Measurements from ENCODE around the gene TRAF5. TPM values are rescaled to one million over a fixed set of nuclear protein-coding genes. Genes with fewer than 3 reads are reported as not detected.
A peak's percentile ranks its signal among the peaks of the same experiment; 100 is the strongest.

The TRAF5 gene
- total and polyA plus RNA-seq, 2 of the 4 experiments (the other 2 are of a cell fraction), result 10.0 to 14.7 TPM

DNA sequence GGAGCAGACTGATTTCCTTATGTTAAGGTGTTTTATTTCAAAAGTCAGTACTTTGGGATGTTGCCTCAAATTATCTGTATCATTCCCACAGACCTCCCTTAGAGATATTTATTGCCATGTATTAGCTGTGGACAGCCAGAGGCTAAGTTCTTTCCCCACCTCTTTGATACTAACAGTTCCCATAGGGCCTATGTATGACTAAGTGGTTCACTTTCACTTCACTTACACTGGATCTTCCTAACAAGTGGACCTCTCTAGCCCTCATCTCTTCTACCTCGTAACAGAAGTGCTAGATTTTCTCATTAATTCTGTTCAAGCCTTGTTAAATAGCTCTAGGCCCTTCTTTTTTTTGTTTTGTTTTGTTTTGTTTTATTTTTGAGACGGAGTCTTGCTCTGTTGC, 6.2 kb downstream of the TRAF5 start:
- Histone ChIP-seq H2BK15ac (ENCODE audit: low read depth, low read length) (no peak overlapping the region), H3K18ac (ENCODE audit: low read depth, low read length) (no peak overlapping the region), H3K9me3 (ENCODE audit: control insufficient read depth, insufficient read depth, low read length) (no peaks in the 10 kb centered on the region), H3K27ac (ENCODE audit: insufficient read depth, low read length) (no peak overlapping the region), H3K27me3 (ENCODE audit: control insufficient read depth, insufficient read depth, low read length) (no peaks in the 10 kb centered on the region), H2BK5ac (ENCODE audit: low read depth, low read length, poor library complexity, severe bottlenecking) (no peak overlapping the region), H3K9me1 (ENCODE audit: insufficient read depth, low read length) (peaks cover 48% of the 10 kb centered on the region), H4K20me1 (ENCODE audit: insufficient read depth, low read length) (peaks cover 78% of the 10 kb centered on the region), H2AK5ac (ENCODE audit: low read depth, low read length) (no peak overlapping the region), H3K56ac (ENCODE audit: extremely low read depth, insufficient read depth, low read length) (no peak overlapping the region), H2BK20ac (ENCODE audit: low read depth, low read length) (no peak overlapping the region), H3K9ac (ENCODE audit: low read depth, low read length) (no peak overlapping the region), H3K4ac (ENCODE audit: low read depth, low read length) (no peak overlapping the region), H3K23ac (ENCODE audit: low read depth, low read length) (no peak overlapping the region), H3K4me2 (ENCODE audit: low read depth, low read length) (no peak overlapping the region), H3K4me1 (ENCODE audit: control insufficient read depth, insufficient read depth, low read length) (peaks cover 16% of the 10 kb centered on the region), H3K36me3 (ENCODE audit: control insufficient read depth, insufficient read depth, low read length) (0 out of 2 replicates have a peak, but pooled peaks cover 1% of the 10 kb centered on the region), H2AFZ (replicated peaks; ENCODE audit: low read length, poor library complexity) (no peak overlapping the region), H3K4me3 (ENCODE audit: insufficient read depth, low read depth, low read length) (no peak overlapping the region), H3K14ac (replicated peaks; ENCODE audit: low read depth, low read length) (no peak overlapping the region), H3K79me1 (ENCODE audit: low read depth in 1 of 2, low read length in 2 of 2) (peaks cover 37 to 91% of the 10 kb centered on the region in 2 experiments), H4K5ac (ENCODE audit: low read depth, low read length) (no peak overlapping the region), H2BK120ac (ENCODE audit: low read depth, low read length) (no peak overlapping the region), H2AK9ac (replicated peaks; ENCODE audit: low read depth, low read length, poor library complexity) (no peak overlapping the region), H4K8ac (ENCODE audit: low read depth in 2 of 2, low read length in 2 of 2) (no peak overlapping the region), H4K91ac (ENCODE audit: insufficient read depth, low read depth, low read length) (no peak overlapping the region)
- TF ChIP-seq MXI1 (IDR thresholded peaks at IDR 0.05; ENCODE audit: borderline replicate concordance, low read depth, low read length) (no peak), MAFK (IDR thresholded peaks at IDR 0.05; ENCODE audit: low read depth, low read length) (no peak), ELK1 (IDR thresholded peaks at IDR 0.05; ENCODE audit: borderline replicate concordance, low read depth, low read length) (no peak), CHD1 (IDR thresholded peaks at IDR 0.05; ENCODE audit: low read depth, low read length) (no peak), MAZ (IDR thresholded peaks at IDR 0.05; ENCODE audit: borderline replicate concordance, low read depth, low read length) (no peak), NFE2L2 (IDR thresholded peaks at IDR 0.05; ENCODE audit: low read depth, low read length) (no peak), CTCF (conservative IDR thresholded peaks at IDR 0.05; ENCODE audit: low read depth, low read length) (no peak), SMC3 (IDR thresholded peaks at IDR 0.05; ENCODE audit: low read depth, low read length) (no peak), CEBPB (IDR thresholded peaks at IDR 0.05; ENCODE audit: low read depth, low read length) (no peak), RAD21 (IDR thresholded peaks at IDR 0.05; ENCODE audit: low read length) (no peak), RCOR1 (IDR thresholded peaks at IDR 0.05; ENCODE audit: insufficient replicate concordance, low read length) (no peak), RFX5 (IDR thresholded peaks at IDR 0.05; ENCODE audit: low read depth, low read length) (no peak), POLR2A (IDR thresholded peaks at IDR 0.05; ENCODE audit: low read depth, low read length) (no peak), BHLHE40 (IDR thresholded peaks at IDR 0.05; ENCODE audit: low read depth, low read length) (no peak), FOS (IDR thresholded peaks at IDR 0.05; ENCODE audit: low read depth, low read length) (no peak)
- TF ChIP-seq, protein P1, sequence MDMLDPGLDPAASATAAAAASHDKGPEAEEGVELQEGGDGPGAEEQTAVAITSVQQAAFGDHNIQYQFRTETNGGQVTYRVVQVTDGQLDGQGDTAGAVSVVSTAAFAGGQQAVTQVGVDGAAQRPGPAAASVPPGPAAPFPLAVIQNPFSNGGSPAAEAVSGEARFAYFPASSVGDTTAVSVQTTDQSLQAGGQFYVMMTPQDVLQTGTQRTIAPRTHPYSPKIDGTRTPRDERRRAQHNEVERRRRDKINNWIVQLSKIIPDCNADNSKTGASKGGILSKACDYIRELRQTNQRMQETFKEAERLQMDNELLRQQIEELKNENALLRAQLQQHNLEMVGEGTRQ (IDR thresholded peaks at IDR 0.05; ENCODE audit: low read depth, low read length), result no peak
- DNase-seq (peak; percentile 41), ATAC-seq (ENCODE audit: low read depth) (peak; percentile 55)
- dilution Hi-C loops (cut with HindIII; ENCODE audit: low sequenced_read_pairs, unreplicated experiment), result no loop called here
- intact Hi-C loops (cut with micrococcal nuclease), result no loop called here
- POLR2A ChIA-PET (ENCODE audit: unreplicated experiment), result no interaction called here
- in situ Hi-C loops (cut with MboI; ENCODE audit: low sequenced_read_pairs), result no loop called here
- no CpG with 5 or more reads among the region's 2 CpGs for WGBS, 2 experiments (ENCODE audit: extremely low coverage in 2 of 2, insufficient read length in 1 of 2)
- CTCF ChIA-PET, result no interaction called here
- no TSS peak for BruUV-seq (replicated peaks)
